ENCODE results near the gene SPPL2A. TPM values are rescaled to one million over a fixed set of nuclear protein-coding genes. Genes with fewer than 3 reads are reported as not detected.
"Not testable (repeated sequence)": the region's sequence is repeated elsewhere in the genome, so short reads cannot be mapped to it uniquely, and the experiment has no call there.

Gene SPPL2A
- polyA plus RNA-seq, 1 experiment = 80.1 TPM

DNA sequence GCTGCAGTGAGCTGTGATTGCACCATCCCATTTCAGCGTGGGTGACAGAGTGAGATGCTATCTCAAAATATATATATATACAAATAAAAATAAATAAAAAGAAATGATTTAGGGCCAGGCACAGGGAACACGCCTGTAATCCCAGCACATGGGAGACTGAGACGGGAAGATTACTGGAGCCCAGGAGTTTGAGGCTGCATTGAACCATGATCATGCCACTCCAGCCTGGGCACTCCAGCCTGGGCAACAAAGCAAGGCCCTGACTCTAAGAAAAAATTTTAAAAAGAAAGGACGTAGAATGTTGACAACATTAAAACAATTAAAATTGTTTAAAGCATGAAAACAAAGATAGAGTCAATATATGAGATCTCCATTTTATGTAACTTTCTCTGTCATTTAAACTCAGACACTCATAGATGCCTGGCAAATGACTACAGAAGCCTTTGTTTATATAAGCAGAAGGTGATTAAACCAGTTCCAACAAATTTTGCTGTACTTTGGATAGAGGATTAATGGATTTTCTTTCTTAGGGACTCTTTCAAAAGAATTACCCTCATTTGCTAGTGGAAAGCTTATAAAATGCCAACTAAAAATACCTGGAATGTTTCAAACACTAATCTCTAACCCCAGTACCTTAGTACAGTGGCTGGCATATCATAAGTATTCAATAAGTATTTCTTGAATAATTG is 68.3 kb downstream of the SPPL2A start:
- Histone ChIP-seq H3K9me3 (ENCODE audit: control insufficient read depth, insufficient read depth, low read length) (no peaks in the 10 kb centered on the region; the same call in 1 of the 2 replicates), H3K27me3 (ENCODE audit: control insufficient read depth, insufficient read depth, low read length) (no peaks in the 10 kb centered on the region), H3K27ac (ENCODE audit: low read depth, low read length) (no peak overlapping the region), H3K4me3 (ENCODE audit: low read depth, low read length) (no peak overlapping the region)
- TF ChIP-seq, protein P1, sequence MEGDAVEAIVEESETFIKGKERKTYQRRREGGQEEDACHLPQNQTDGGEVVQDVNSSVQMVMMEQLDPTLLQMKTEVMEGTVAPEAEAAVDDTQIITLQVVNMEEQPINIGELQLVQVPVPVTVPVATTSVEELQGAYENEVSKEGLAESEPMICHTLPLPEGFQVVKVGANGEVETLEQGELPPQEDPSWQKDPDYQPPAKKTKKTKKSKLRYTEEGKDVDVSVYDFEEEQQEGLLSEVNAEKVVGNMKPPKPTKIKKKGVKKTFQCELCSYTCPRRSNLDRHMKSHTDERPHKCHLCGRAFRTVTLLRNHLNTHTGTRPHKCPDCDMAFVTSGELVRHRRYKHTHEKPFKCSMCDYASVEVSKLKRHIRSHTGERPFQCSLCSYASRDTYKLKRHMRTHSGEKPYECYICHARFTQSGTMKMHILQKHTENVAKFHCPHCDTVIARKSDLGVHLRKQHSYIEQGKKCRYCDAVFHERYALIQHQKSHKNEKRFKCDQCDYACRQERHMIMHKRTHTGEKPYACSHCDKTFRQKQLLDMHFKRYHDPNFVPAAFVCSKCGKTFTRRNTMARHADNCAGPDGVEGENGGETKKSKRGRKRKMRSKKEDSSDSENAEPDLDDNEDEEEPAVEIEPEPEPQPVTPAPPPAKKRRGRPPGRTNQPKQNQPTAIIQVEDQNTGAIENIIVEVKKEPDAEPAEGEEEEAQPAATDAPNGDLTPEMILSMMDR (IDR thresholded peaks at IDR 0.05; ENCODE audit: low read depth, low read length) = no peak
- CTCF ChIA-PET = no interaction called here
- POLR2A ChIA-PET = interaction anchor here (0.5 kb wide), 1 partner anchor 24 kb away, joined by 6 read pairs; no protein-coding TSS in a partner anchor
- DNase-seq (ENCODE audit: low read depth, low spot score) = no peak

DNA sequence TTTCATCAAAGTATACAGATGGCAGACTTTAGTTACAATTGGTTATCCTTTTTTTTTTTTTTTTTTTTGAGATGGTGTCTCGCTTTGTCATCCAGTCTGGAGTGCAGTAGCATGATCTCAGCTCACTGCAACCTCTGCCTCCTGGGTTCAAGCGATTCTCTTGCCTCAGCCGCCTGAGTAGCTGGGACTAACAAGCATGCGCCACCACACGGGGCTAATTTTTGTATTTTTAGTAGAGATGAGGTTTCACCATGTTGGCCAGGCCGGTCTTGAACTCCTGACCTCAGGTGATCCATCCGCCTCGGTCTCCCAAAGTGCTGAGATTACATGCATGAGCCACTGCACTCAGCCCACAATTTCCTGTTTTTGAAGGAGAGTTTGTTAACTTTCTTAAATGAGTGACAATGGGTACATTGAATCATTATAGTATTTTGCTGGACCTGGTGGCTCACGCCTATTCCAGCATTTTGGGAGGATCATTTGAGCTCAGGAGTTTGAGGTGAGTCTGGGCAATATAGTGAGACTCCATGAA is 70.8 kb downstream of the SPPL2A start:
- H3K9me3 ChIP-seq (ENCODE audit: control insufficient read depth, insufficient read depth, low read length); H3K27ac ChIP-seq (ENCODE audit: low read depth, low read length); DNase-seq (ENCODE audit: low read depth, low spot score); CTCF ChIA-PET; H3K27me3 ChIP-seq (ENCODE audit: control insufficient read depth, insufficient read depth, low read length); H3K4me3 ChIP-seq (ENCODE audit: low read depth, low read length): not testable (repeated sequence)
- POLR2A ChIA-PET = interaction anchor here (0.6 kb wide), 1 partner anchor 9 kb away, joined by 4 read pairs; no protein-coding TSS in a partner anchor

DNA sequence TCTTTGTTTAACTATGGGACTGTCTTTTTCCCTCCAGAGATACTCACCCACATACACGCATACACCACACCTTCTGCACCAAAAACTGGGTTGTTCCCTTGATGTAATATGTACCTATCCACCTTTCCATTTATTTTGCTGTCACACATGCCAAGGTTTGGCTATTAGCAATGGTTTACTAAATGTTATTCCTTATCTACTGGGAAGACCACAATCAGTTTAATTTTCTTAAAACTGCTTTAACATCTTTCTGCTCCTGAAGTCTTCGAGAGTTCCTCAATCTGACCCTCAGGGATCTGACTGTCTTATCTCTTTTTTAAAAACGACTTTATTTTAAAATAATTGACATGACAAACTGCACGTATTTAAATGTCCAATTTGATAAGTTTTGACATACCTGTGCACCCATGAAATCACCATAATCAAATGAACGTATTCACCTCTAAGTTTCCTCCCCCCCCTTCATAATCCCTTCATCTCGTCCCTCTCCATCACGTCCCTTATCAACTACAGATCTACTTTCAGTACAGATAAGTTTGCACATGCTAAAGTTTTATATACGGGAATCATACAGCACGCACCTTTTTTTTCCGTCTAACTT is 78.1 kb downstream of the SPPL2A start:
- Histone ChIP-seq H3K27me3 (ENCODE audit: control insufficient read depth, insufficient read depth, low read length) (no peaks in the 10 kb centered on the region), H3K9me3 (ENCODE audit: control insufficient read depth, insufficient read depth, low read length) (no peaks in the 10 kb centered on the region; the same call in 1 of the 2 replicates), H3K27ac (ENCODE audit: low read depth, low read length) (no peak overlapping the region), H3K4me3 (ENCODE audit: low read depth, low read length) (peak overlapping the region; percentile 93)
- ChIA-PET POLR2A (no interaction called here), CTCF (no interaction called here)
- TF ChIP-seq, protein P1 (IDR thresholded peaks at IDR 0.05; ENCODE audit: low read depth, low read length) = no peak
- DNase-seq (ENCODE audit: low read depth, low spot score) = no peak

DNA sequence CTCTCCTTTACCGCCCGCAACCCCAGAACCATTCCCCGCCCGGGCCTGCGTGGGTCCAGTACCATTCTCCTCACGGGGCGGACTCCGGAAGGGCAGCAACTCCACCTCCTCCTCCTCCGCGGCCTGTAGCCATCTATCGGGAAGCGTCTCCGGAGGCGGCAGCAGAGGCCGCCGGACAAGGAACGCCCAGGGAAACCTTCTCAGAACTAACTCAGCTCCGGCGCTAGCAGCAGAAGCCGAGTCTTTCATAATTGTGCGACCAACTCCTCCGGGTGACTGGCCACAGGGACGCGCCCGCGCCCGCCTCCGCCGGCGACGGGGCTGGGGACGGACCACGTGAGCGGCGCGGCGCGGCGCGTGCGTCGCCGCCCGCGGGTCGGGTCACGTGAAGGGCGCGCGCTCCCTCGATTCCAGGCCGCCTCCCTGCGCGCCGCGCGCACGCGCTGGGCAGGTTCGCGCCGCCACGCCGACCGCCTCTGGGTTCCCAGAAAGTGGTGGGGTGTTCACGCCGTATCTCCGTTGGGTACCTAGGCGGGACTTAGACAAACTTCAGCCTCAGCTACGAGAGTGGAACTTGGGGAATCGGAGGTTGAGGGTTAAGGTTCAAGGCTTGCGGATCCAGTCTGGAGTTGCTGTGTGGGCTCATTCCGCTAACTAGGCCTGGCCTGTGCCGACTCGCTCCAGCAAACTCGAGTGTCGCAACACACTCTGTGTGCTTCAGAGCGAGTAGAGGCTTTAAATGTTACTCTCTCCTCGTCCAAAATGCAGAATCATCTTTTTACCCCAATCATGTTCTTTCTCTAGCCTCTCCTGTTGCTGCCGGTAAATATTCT is 78.8 kb downstream of the SPPL2A start, which contains the start of gene TRPM7:
TRPM7 (minus strand) TSS at position 329 of the 833 bp plus-strand sequence; CDS start at position 65, 264 bp downstream.
- ChIA-PET CTCF (no interaction called here), POLR2A (interaction anchor here (0.6 to 1.6 kb wide), 4 partner anchors 8 to 190 kb away, joined by 3 to 8 read pairs (median 4); no protein-coding TSS in a partner anchor)
- Histone ChIP-seq H3K9me3 (ENCODE audit: control insufficient read depth, insufficient read depth, low read length) (no peaks in the 10 kb centered on the region; the same call in 1 of the 2 replicates), H3K4me3 (ENCODE audit: low read depth, low read length) (peak within 1 kb of the TSS; percentile 93), H3K27me3 (ENCODE audit: control insufficient read depth, insufficient read depth, low read length) (no peaks in the 10 kb centered on the region), H3K27ac (ENCODE audit: low read depth, low read length) (peak within 1 kb of the TSS; percentile 87)
- DNase-seq (ENCODE audit: low read depth, low spot score) = no peak
- TF ChIP-seq, protein P1 (IDR thresholded peaks at IDR 0.05; ENCODE audit: low read depth, low read length) = no peak; the same call in 1 of the 2 replicates

DNA sequence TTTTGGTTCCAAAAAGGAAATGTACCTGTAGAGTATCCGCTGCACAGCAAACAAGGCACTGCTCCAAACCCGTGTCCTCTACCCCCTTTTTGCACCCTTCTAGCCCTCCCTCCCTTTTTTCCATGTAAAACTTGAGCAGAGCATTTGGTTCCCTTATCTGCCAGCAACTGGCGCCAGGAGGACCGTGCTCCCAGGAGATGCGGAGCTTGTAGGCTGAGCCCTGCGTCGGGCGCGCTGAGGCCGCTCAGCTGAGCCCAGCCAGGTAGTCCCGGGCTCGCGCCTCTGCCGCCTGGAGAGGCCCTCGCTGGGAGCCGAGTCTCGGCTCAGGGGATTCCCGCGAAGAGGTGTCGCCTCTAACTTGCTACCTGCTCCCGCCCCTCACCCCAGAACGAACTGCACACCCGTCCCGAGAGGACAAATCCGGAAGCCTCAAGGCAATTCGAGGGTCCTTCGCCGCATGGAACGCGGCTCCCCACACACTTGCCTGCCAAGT is 79.5 kb downstream of the SPPL2A start:
- TF ChIP-seq, protein P1 (IDR thresholded peaks at IDR 0.05; ENCODE audit: low read depth, low read length) = peak; percentile 16; the same call in 1 of the 2 replicates
- Histone ChIP-seq H3K27me3 (ENCODE audit: control insufficient read depth, insufficient read depth, low read length) (no peaks in the 10 kb centered on the region), H3K27ac (ENCODE audit: low read depth, low read length) (peak overlapping the region; percentile 85), H3K4me3 (ENCODE audit: low read depth, low read length) (peak overlapping the region; percentile 93), H3K9me3 (ENCODE audit: control insufficient read depth, insufficient read depth, low read length) (no peaks in the 10 kb centered on the region; the same call in 1 of the 2 replicates)
- ChIA-PET POLR2A (interaction anchor here (0.6 to 1.6 kb wide), 4 partner anchors 9 to 191 kb away, joined by 3 to 8 read pairs (median 4); no protein-coding TSS in a partner anchor), CTCF (no interaction called here)
- no peak for DNase-seq (ENCODE audit: low read depth, low spot score)

Data from AG04450 (cell line).